Uterus (tissue), 4 donors: ENCODE measurements around the gene AGBL5. TPM values are rescaled to one million over a fixed set of nuclear protein-coding genes. Genes with fewer than 3 reads are reported as not detected.

Experiments
- DNase-seq, 2 donors: peaks; one replicate each; pipeline ENCODE4 v3.0.0-alpha.2; 2019 to 2020
- H3K27ac ChIP-seq, 2 donors: fragments of 200-600 bp; sonication (generic); 1 replicate in 1 of 2; 2 replicates in 1 of 2; pipeline ENCODE4 v1.5.1; 2016 to 2018
- H3K27me3 ChIP-seq, 2 donors: fragments of 200-600 bp; sonication (generic); one replicate each; pipeline ENCODE4 v1.5.1; 2018 to 2019; ENCODE audit warnings: control low read depth in 1 of 2
- H3K36me3 ChIP-seq, 2 donors: fragments of 200-600 bp; sonication (generic); one replicate each; pipeline ENCODE4 v1.5.1; 2019; ENCODE audit warnings: control low read depth in 1 of 2
- H3K4me1 ChIP-seq, 2 donors: fragments of 200-600 bp; sonication (generic); one replicate each; pipeline ENCODE4 v1.5.1; 2018 to 2019; ENCODE audit warnings: control low read depth in 1 of 2
- H3K4me3 ChIP-seq, 2 donors: fragments of 200-600 bp; sonication (generic); 1 replicate in 1 of 2; 2 replicates in 1 of 2; pipeline ENCODE4 v1.5.1; 2018 to 2019; ENCODE audit warnings: mild to moderate bottlenecking in 1 of 2
- H3K9me3 ChIP-seq, 2 donors: fragments of 200-600 bp; sonication (generic); one replicate each; pipeline ENCODE4 v1.5.1; 2019; ENCODE audit warnings: control low read depth in 1 of 2
- CTCF ChIP-seq, 4 experiments: fragments of 200-600 bp in 2 of 4; fragments of 450-650 bp in 2 of 4; sonication (generic) in 2 of 4; IDR thresholded peaks; one replicate each; pipeline ENCODE4 v1.5.1; 2016 to 2019; ENCODE audit warnings: antibody characterized with exemption in 4 of 4, mild to moderate bottlenecking in 2 of 4, moderate library complexity in 1 of 4
- POLR2A ChIP-seq, 2 donors: fragments of 450-650 bp; IDR thresholded peaks; one replicate each; pipeline ENCODE4 v1.6.1; 2016; ENCODE audit warnings: antibody characterized with exemption in 2 of 2, mild to moderate bottlenecking in 1 of 2, moderate library complexity in 1 of 2
- intact Hi-C: fragments of 100-400 bp; cut with DNase I; formaldehyde crosslinking; loops from one replicate; pipeline ENCODE4 v1.15.1; 2023; ENCODE audit warnings: low total_unique reads
- total RNA-seq, 4 donors: library from RNA; depleted of rRNA in 3 of 4; stranded (reverse); fragments of >200 nt in 3 of 4; gene quantifications; one replicate each; pipeline versions ENCODE4 v1.1.0 to v1.2.4, GENCODE V29; 2014 to 2023
- donor health status: DM: yes; HTN: yes; CAD: no.

Gene AGBL5
- total RNA-seq, 4 donors from 2014 or later = 0.77 to 26.2 (median 10.8) TPM

GRCh38 chr2:27024188-27024587, 27.3 kb upstream of the AGBL5 start:
- Histone ChIP-seq H3K4me1 (peaks cover 10 to 16% of the 10 kb centered on the region in 2 donors), H3K36me3 (no peaks in the 10 kb centered on the region), H3K27me3 (no peaks in the 10 kb centered on the region), H3K27ac (no peak overlapping the region), H3K9me3 (no peaks in the 10 kb centered on the region), H3K4me3 (no peak overlapping the region)
- no peak for DNase-seq
- intact Hi-C loops = no loop called here
- no peak for TF ChIP-seq CTCF (IDR thresholded peaks at IDR 0.05)
- no peak for TF ChIP-seq POLR2A (IDR thresholded peaks at IDR 0.05)

DNA sequence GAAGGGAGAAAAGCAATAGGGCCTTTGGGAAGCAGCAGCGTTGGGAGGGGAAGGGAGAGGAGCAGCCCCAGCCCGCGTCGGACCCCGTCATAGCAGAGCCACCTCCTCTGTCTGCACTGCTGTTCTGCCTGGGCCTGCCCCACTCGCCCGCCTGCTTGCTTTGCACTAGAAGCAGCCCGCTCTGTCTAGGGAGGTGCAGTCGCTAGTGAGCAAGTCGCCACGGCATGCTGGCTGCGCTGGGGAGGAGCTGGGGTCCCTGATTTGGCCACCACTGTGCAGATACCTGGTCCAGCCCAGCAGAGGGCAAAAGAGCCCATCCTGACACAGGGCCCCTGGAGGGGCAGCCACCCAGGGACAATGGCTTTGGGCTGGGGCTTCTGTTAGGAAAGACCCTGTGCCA, 26.7 kb upstream of the AGBL5 start:
- H3K27ac ChIP-seq = no peak overlapping the region
- no peak overlapping the region for H3K4me3 ChIP-seq
- H3K4me1 ChIP-seq = peaks cover 10 to 14% of the 10 kb centered on the region in 2 donors
- H3K36me3 ChIP-seq = no peaks in the 10 kb centered on the region
- H3K9me3 ChIP-seq = no peaks in the 10 kb centered on the region
- intact Hi-C loops = no loop called here
- TF ChIP-seq POLR2A (IDR thresholded peaks at IDR 0.05) (no peak), CTCF (IDR thresholded peaks at IDR 0.05) (no peak)
- no peak for DNase-seq
- no peaks in the 10 kb centered on the region for H3K27me3 ChIP-seq

GRCh38 chr2:27025281-27025800, 26.1 kb upstream of the AGBL5 start:
- H3K4me1 ChIP-seq = peaks cover 9 to 10% of the 10 kb centered on the region in 2 donors
- TF ChIP-seq POLR2A (IDR thresholded peaks at IDR 0.05) (no peak), CTCF (IDR thresholded peaks at IDR 0.05) (no peak)
- H3K27ac ChIP-seq = no peak overlapping the region
- H3K9me3 ChIP-seq = no peaks in the 10 kb centered on the region
- DNase-seq = peak in 1 of 2 donors; percentile 8
- H3K36me3 ChIP-seq = no peaks in the 10 kb centered on the region
- H3K4me3 ChIP-seq = no peak overlapping the region
- intact Hi-C loops = no loop called here
- no peaks in the 10 kb centered on the region for H3K27me3 ChIP-seq

DNA sequence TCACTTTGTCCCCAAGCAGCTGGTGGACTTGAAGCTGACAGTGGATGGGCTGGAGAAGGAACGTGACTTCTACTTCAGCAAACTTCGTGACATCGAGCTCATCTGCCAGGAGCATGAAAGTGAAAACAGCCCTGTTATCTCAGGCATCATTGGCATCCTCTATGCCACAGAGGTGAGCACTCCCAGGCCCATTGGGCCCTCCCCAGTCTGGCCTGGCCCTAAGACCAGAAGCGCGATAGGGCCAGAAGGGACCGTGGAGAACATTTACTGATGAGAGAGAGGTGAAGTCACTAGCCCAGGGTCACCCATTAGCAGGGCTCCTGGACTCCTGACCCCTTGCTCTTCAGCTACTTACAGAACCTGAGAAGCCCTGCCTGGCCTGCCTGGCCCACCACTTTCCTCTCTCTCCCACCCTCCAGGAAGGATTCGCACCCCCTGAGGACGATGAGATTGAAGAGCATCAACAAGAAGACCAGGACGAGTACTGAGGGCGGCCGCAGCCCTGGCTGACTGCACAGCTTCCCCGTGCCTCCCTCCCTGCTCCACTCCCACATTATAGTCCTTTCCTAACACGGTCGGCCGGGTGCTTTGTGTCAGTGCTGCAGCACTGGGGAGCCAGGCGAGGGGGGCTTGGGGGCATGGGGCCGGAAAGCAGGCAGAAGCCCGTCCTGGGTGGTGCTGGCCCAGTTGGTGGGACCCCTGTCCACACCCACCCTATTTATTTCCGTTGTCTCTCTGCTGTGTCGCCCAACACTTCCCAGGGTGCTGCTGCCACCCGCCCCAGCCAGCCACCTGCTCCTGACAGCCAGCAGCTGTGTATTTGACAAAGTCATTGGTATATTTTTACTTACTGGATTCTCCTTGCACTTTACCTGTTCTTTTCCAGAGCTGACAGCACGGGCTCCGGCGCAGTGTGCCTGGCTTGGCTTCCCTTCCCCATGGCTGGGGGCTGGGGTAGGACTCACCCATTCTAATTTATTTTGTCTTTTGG, 25.3 kb upstream of the AGBL5 start:
- Histone ChIP-seq H3K27ac (no peak overlapping the region), H3K4me1 (peaks cover 2 to 6% of the 10 kb centered on the region in 2 donors), H3K36me3 (no peaks in the 10 kb centered on the region), H3K27me3 (no peaks in the 10 kb centered on the region), H3K9me3 (no peaks in the 10 kb centered on the region), H3K4me3 (no peak overlapping the region)
- TF ChIP-seq CTCF (IDR thresholded peaks at IDR 0.05) = no peak
- TF ChIP-seq POLR2A (IDR thresholded peaks at IDR 0.05) = no peak
- DNase-seq = no peak
- intact Hi-C loops = no loop called here

- TF ChIP-seq CTCF (IDR thresholded peaks at IDR 0.05) (no peak), POLR2A (IDR thresholded peaks at IDR 0.05) (no peak)
Observed at GRCh38 chr2:27027211-27027651, 24.2 kb upstream of the AGBL5 start.

More at GRCh38 chr2:27027211-27027651, 24.2 kb upstream of the AGBL5 start:
- intact Hi-C loops = no loop called here
- Histone ChIP-seq H3K27ac (no peak overlapping the region), H3K4me1 (no peaks in the 10 kb centered on the region), H3K9me3 (no peaks in the 10 kb centered on the region), H3K4me3 (no peak overlapping the region), H3K36me3 (no peaks in the 10 kb centered on the region), H3K27me3 (no peaks in the 10 kb centered on the region)
- DNase-seq = no peak
